OCI-LY7 (cell line): Measurements from ENCODE around the gene CXorf58.

Source experiments
- CTCF ChIP-seq: fragments of 200-600 bp; sonication (generic); conservative IDR thresholded peaks from 2 replicates; pipeline ENCODE4 v1.5.1; 2014; ENCODE audit warnings: mild to moderate bottlenecking, antibody characterized with exemption, low read length, moderate library complexity, mixed read lengths
- EZH2phosphoT487 ChIP-seq: fragments of 200-600 bp; sonication (generic); IDR thresholded peaks from 2 replicates; pipeline ENCODE4 v1.6.1; 2018; ENCODE audit warnings: low read depth, borderline replicate concordance, mild to moderate bottlenecking, mixed run types, antibody characterized with exemption, low read length, moderate library complexity, mixed read lengths

- TF ChIP-seq CTCF, result no peak
- no peak for TF ChIP-seq EZH2phosphoT487
These were observed 72.2 kb downstream of the CXorf58 start for GRCh38 chrX:23980011-23980441.
